HG03469 (cell line): ENCODE results near the gene TSHZ1.
"Not testable (repeated sequence)": the region's sequence is repeated elsewhere in the genome, so short reads cannot be mapped to it uniquely, and the experiment has no call there.

ENCODE experiments used
- ATAC-seq: cut with Tn5 transposase; IDR thresholded peaks from one replicate; pipeline ENCODE4 v1.9.1; 2021; ENCODE audit warnings: mild to moderate bottlenecking, moderate library complexity, moderate number of reproducible peaks; ENCODE audit not compliant: unreplicated experiment

Gene TSHZ1

DNA sequence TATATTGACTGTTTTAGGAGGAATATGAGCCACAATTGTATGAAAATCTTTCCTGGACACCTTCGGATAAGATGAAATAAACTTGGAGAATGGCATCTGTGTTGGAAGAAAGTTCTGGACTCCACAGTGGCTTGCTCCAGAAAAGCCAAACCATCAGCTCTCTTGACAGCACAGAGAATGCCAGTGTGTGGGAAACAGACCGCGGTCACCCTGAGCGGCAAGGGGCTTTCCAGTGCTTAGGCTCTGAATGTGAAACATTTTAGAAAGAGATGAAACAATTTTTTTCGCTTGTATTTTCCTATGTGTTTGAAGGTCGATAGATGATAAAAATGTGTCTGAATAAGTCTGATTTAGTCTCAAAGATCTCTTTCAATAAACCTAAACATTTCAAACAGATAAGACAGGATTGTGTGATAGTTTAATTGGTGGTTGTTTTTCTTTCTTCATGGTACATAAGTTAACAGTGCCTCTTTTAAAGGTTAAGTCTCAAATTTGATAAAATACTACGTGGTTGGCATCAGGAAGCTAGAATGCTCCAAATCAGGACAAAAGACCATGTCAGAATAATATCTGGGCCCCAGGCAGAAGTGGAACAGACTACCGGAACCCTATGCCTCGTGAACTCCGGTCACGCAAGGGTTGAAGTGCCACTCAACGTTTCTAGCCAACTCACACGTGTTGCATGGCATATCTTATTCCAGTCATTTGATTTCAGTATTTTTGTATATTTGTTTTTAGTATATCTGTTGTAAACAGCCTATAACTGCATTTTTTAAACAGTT, 30.6 kb upstream of the TSHZ1 start:
- no peak for ATAC-seq

DNA sequence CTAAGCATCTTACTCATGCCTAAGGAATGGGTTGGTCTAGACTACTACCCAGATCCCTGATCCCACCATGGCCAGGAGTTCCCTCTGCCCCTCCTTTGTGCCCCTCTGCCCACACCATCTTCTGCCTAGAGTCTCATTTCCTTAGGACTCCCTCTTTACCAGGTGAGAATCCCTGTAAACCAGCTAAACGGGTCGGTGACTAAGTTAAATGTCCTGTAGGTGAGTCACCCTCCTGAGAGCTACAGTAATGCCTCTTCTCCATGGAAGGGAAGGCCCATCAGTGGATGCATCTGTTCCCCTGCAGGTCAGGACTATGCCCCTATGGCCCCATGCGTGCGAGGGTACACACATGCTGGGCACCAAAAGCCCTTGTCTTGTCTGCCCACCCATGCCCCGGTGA, 27.1 kb upstream of the TSHZ1 start:
- ATAC-seq, result no peak

DNA sequence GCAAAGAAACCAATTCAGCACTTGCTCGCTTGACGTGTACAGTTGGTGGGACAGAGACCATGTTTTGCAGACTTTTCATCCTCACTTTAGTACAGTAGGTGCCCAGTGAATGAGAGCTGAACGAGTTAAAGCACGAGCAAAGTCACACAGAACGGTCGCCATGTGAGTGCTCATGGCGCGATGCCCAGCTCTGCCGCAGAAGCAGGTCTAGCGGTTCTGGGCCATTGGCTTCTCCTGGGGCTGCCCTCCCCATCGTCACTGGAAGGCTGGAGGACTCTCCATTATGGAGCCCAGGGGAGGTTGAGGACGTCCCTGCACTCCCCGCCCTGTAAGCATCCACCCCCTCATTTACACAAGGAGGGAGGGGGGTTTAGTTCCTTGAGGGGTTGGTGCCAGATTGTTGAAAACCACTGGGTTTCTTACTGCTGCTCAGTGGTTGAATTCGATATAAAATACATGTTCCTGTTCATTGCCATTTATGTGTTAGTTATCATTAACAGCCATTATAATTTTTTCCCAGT, 26.6 kb upstream of the TSHZ1 start:
- no peak for ATAC-seq

DNA sequence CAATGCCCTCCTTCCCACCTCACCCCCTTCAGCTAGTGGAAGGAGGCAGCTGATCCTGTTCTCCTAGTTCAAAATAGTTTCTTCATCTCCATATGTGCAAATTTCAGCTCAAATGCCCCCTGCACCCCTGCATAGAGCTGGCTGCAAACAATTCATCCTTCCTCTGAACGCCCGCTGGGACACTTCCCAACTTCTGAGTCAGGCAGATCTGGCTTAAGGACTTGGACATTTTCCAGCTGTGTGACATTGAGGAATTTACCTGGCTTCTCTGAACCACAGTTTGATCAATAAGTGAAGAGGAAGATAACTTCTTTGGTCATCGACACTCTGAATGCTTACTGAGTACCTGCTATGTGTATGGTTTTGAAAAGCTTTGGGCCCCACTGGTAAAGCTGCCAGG, 25.1 kb upstream of the TSHZ1 start:
- ATAC-seq, result no peak

DNA sequence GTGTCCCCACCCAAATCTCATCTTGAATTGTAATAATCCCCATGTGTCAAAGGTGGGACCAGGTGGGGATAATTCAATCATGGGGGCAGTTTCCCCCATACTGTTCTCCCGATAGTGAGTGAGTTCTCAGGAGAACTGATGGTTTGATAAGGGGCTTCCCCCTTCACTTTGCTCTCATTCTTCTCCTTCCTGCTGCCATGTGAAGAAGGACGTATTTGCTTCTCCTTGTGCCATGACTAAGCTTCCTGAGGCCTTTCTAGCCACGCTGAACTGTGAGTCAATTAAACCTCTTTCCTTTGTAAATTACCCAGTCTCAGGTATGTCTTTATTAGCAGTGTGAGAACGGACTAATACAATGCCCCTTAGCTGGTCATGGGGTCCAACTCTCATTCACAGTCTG, 22.9 kb upstream of the TSHZ1 start:
- not testable (repeated sequence) for ATAC-seq

DNA sequence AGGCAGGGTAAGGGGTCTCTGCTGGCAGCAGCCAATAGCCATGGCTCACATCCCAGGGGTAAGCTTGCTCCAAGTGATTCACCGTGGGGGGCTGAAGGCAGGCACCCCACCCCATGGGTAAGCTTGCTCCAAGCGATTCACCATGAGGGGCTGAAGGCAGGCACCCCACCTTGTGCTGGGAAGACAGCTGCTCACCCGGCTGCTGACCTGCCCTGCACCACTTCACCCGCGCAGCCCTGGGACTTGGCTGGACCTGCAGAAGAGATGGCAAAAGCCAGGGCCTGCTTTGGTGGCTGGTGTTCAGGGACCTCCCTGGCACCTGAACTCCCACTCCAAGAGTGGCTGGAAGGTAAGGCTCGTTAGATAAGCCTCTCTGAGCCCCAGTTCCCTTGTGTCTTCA, 20.9 kb upstream of the TSHZ1 start:
- ATAC-seq, result no peak

DNA sequence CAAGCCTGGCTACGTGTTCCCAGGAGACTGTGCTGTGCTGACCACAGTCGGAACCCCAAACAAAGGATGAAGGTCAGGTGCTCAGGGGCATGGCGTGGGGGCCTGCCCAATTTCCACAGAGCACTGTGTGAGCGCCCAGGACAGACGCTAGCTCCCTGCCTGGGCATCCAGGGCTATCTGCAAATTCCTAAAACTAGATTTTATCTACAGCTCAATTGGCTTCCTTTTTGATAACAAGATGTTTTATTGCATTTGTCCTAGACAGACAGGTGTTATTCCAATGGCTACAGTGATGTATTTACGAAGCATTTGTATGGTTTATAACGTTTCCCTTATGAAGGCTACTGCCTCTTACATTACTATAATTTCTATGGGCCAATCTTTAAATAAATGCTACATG, 17.7 kb upstream of the TSHZ1 start:
- ATAC-seq, result no peak

DNA sequence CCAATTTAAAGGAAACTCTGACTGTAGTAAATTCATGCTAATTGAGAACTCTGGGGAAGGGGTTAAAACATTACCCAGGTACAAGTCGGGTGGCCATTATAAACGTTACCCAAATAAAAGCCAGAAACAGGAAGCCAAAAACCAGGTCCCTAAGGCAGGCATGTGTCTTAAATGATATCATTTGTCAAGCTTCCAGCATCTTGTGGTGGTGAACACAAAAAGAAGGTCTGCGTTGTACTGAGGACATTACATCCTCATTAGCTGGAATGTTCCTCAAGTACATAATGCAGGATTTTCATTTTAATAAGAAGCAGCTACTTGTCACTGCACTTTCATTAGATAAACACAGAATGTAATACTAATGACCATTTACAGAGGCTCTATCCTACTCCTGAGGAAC, 12.6 kb upstream of the TSHZ1 start:
- ATAC-seq, result no peak

DNA sequence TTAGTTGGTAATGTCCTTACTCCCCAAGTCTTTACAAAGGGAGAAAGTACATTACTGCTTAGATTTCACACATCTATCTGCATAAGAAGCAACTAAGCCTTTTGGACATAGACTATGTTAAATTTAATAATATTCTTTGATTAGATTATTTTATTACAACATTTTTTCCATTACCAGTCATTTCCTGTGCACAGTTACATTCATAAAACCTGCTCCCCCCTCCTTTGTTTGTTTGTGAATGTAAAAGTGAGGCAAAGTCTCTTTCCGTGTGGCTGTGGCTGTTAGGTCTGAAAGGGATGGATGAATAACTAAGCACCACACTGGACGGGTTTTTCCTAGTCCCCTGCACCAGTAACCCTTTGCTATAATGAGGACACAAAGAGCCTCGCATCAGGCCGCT, 11.3 kb upstream of the TSHZ1 start:
- no peak for ATAC-seq

DNA sequence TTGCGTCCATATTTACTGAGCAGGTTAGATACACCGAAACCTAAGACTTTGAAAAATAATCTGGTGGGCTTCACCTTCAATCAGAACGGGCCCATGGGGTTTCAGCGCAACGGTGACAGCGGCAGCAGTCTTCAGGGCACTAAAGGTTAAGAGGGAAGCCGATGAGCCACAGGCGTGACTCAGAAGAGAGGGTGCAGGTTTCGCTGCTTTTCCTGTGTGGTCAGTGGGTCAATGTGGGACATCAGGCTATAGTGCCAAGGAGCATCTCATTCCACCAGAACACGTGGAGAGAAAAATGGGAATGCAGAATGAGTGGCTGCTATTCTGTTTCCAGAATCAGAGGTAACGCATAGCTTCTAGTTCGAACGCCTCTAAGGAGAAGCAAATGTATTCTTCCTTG, 10.5 kb upstream of the TSHZ1 start:
- no peak for ATAC-seq

DNA sequence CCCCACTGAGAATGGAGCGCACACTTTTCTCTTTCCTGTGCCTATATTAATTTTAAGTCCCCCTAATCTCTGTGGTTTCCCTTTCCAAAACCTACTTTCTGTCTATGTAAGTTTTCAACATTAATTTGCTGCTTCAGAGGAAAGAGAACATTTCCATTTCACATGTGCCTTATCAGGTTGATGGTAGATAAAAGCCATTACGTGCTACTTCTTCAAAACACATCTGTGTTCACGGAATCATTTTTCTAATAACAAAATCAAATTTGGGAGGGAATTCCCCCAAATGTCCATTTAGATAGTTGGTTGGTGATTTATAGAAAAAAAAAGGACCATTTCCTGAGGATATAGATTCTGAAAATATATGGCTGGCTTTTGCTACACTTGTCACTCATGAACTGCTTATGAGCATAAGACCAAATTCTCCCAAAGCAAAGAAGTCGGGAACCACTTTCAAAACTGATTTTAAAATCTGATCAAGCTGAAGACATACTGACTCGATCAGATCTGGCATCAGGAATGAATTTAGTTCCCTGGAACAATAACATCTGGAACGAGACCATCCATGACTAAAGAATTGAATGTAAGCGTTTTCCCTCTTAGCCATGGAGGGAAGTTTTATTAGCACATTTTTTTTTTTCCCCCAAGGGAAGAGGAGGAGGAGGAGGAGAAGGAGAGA, 9.9 kb upstream of the TSHZ1 start:
- ATAC-seq, result no peak

DNA sequence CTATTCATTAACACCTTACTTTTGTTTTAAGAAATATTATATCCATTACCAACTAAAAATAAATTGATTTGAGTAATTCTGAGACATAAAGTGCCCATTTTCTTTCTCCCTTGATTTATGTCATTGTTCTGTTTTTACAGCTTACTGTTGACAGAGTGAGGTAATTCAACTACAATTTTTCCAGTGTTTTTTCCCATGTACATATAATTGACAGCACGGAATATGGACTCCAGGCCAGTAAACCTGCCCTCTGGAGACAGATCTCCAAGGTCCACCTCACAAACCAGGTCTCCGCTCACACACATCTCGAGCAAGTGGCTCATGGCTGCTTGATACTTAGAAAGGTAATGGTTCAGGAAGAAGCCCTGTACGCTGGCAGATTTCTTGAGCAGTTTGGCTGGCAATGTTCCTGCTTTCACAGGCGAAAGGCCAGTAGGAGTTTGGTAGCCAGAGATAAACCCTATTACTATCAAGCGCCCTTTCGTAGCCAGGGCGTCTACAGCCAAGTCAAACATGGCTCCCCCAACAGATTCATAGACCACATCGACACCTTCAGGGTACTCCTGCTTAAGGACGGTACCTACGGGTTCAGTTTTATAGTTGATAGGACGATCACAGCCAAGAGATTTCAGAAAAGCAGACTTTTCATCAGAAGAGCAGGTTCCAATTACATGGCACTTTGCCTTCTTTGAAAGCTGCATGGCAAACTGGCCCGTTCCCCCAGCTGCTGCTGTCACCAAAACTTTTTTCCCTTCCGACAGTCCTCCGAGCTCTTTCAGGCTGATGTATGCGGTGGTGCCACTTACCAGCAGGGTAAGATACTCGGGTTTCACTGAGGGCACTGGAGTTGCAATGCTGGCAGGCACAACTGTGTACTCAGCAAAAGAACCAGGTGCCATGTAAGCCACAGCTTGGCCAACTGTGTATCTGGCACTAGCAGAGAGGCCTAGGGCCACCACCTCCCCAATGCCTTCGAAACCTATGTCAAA, 9.0 kb upstream of the TSHZ1 start:
- ATAC-seq, result no peak

DNA sequence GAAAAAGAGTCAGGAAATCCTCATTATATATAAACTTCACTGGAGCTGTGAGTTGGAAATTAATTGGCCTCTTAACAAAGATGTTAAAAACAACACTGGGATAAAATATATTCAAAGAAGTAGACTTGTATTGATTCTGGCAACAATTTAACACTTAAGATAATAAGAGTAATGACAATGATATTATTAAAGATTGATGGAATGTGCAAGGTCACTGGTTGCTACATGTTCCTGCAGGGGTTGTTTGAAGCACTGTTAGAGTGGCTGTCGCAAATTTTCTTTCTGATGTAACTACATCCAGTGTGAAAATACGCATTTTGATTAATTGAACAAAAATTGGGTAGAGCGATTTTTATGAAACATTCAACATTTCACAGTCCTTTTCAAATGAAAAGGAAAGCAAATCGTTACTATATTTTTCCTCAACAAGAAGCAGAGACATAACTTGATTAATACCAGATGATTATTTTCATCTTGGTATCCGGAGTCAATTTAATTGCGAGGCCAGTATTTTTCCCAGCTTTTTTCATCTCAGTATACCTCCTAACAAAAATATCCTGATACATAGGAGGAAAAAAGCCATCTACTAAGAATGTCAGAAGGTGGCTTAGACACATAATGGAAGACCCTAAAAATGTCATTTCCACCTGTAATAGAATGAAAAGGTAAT, 7.8 kb upstream of the TSHZ1 start:
- no peak for ATAC-seq

DNA sequence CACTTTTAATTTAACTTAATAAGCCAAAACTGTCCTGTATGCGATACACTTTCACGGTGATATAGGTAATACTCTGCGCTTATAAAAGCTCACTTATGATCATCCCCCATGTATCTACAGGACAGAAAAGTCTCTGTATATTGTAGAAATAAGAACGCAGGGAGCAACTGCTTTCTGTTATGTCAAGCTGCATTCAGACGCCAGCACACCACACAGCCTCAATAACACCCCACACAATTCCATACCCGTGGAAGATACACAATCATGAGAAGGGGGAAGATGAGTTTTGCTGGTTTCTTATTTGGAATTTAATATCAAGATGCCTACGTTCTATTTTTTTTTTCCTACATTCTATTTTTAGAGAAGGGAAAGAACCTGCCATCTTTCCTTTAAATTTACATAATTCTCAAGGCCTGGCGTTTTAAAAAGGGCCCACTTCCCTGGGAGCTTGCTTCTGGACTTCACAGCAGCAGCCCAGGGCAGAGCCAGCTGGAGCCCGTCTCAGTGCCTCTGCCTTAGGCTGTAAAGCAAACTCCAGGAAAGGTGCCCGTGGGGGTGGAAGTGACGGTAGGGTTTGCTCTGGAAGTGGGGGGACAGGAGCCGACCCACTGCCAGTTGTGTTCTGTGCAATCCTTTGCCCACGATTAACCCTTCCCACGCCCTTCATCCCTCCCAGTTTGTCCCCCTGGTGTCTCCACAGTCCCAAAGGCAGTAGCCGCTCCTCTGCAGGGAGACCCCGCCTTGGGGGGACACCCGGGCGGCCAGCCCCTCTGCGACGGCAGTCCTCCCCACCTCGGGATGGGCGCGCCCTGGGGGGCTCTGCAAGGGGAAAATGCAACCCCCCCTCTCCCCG, 7.0 kb upstream of the TSHZ1 start:
- ATAC-seq, result no peak

DNA sequence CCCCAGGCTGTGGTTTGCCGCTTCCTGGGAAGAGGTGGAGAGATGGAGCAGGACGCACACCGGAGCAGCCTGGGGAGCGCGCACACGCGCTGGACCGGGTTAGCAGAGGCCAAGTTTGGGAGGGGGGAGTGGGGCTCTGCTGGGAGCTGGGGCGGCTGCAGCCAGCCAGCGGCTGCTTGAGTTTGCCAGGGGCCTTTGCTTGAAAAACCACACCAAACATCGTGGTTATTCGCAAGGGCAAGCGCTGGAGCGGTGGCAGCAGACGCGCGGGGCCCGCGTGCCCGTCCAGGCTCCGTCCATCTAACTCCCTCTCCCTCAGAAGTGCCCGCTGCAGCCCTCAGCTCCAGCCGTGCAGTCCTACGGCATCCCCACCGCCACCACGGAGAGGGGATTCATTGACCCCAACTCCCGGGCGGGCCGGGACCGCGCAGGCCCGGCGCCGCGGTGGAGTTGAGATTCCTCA, 6.3 kb upstream of the TSHZ1 start:
- no peak for ATAC-seq

DNA sequence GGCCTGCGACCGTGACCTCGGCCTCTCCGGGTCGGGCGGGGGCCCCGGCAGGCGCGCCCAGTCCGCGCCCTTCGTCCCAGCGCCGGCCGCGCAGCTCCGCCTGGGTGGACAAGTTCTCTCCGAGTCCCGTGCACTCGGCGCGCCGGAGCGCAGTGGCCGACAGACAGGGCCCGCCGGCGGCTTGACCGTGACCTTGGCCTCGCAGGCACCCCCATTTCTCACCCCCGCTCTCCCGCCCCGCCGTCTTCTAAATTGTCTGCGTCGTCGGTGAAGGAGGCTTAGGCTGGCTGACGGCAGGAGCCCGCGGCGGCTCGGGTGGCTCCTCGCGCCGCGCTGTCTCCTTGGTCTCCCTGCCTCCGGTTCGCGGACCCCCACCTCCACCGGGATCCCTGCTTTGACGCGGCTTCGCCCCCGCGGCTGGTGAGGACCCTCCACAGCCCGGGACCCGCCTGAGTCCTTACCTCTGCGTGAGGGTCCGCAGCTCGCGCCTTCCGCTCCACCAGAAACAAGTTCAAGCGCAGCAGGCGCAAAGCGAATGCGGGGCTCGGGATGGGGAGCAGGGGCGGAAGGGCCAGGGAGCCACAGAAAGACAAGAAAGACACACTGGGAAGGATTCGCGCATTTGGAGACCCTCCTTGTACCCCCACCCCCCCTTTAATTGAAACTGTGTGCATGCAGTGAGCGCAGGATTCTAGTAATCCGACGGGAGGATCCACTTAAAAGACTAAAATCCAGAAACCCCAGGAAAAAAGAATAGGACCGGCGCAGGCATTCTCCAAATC, 5.7 kb upstream of the TSHZ1 start:
- no peak for ATAC-seq

DNA sequence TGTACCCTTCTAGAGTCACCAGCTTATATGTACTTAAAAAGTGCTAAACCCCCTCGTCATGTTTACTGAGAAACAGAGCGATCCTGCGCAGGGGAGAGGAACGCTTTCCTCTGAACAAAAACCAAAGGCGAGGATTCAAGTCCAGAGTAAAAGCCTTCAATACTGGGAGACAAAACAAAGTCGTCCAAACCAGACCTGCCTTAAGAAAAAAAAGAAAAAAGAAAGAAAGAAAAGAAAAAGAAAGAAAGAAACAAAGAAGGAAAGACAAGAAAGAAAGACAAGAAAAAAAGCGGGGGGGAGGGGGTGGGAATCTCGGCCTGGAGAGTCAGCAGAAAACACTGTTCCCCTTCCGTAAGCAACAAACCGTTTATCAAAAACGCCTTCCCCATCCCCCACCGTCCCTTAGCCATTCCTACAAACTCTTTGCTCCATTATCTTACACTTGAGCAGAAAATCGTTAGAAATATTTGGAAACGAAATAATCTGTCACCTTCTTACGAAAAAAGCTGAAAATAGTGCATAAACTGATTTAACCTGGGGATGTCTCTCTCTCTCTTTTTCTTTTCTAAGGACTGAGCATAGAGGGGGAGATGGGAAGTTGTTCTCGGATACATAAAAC, 5.0 kb upstream of the TSHZ1 start:
- ATAC-seq, result no peak
